A549 (cell line): ENCODE data around the gene ZNF521. TPM values are rescaled to one million over a fixed set of nuclear protein-coding genes. Genes with fewer than 3 reads are reported as not detected.

Source experiments
- ATAC-seq, 2 experiments: fragments of 200-7000 bp in 1 of 2; fragments of >200 bp in 1 of 2; cut with Nextera tagmentation in 1 of 2; cut with Tn5 transposase in 1 of 2; 3 replicates each; pipeline versions ENCODE4 v1.8.0 to v1.9.1; 2018 to 2020; ENCODE audit warnings: mild to moderate bottlenecking in 1 of 2, moderate library complexity in 1 of 2
- CTCF ChIA-PET: fragments of 300-600 bp; sonication (Branson Sonifier 250); formaldehyde crosslinking; extraction: SDS; loops from one replicate; lab custom pipeline; 2021; ENCODE audit warnings: antibody characterized with exemption, inconsistent platforms; lab: Yijun Ruan, JAX
- POLR2A ChIA-PET: fragments of 350-600 bp; formaldehyde crosslinking; extraction: SDS; loops from one replicate; lab custom pipeline; 2021; ENCODE audit warnings: antibody characterized with exemption, inconsistent platforms; lab: Yijun Ruan, JAX
- DNase-seq, 2 experiments: peaks; one replicate each; pipeline versions ENCODE4 v3.0.0 to v3.0.0-alpha.2; 2011 to 2016; ENCODE audit warnings: low read depth in 1 of 2, low spot score in 1 of 2
- FAIRE-seq: peaks from 2 replicates; lab custom pipeline; 2011; peaks lifted over from hg19 to GRCh38; lab: Jason Lieb, UNC
- H3K27ac ChIP-seq, 2 experiments: fragments of >200 bp; sonication (Bioruptor Twin); formaldehyde crosslinking; 3 replicates each; pipeline ENCODE4 v1.5.1; 2016 to 2017
- H3K4me1 ChIP-seq: fragments of >200 bp; sonication (Bioruptor Twin); formaldehyde crosslinking; 3 replicates; pipeline ENCODE4 v1.6.1; 2016
- H3K4me2 ChIP-seq: fragments of >200 bp; sonication (Bioruptor Twin); formaldehyde crosslinking; 3 replicates; pipeline ENCODE4 v1.6.1; 2016
- H3K4me3 ChIP-seq: fragments of >200 bp; sonication (Bioruptor Twin); formaldehyde crosslinking; 3 replicates; pipeline ENCODE4 v1.5.1; 2016
- H3K9me3 ChIP-seq: fragments of >200 bp; sonication (Bioruptor Twin); formaldehyde crosslinking; 3 replicates; pipeline ENCODE4 v1.6.1; 2016
- ATOH8 ChIP-seq: fragments of 250-450 bp; sonication (Bioruptor Pico); IDR thresholded peaks from 2 replicates; pipeline ENCODE4 v1.5.0; 2020; ENCODE audit warnings: low read depth, mild to moderate bottlenecking, moderate library complexity
- CEBPB ChIP-seq, 2 experiments: fragments of >200 bp in 1 of 2; sonication (Bioruptor Twin) in 1 of 2; formaldehyde crosslinking in 1 of 2; IDR thresholded peaks; 2 replicates each; pipeline ENCODE4 v1.6.1; 2012 to 2016
- CHD4 ChIP-seq: fragments of 200-600 bp; sonication (generic); IDR thresholded peaks from 2 replicates; pipeline ENCODE4 v1.6.1; 2016; ENCODE audit warnings: antibody characterized with exemption, mild to moderate bottlenecking, borderline replicate concordance
- EHMT2 ChIP-seq: fragments of 200-600 bp; sonication (generic); IDR thresholded peaks from 2 replicates; pipeline ENCODE4 v1.6.1; 2016; ENCODE audit warnings: antibody characterized with exemption, low read depth, mild to moderate bottlenecking, moderate library complexity
- ELK1 ChIP-seq: fragments of 150-350 bp; IDR thresholded peaks from 2 replicates; pipeline ENCODE4 v1.6.1; 2014; ENCODE audit warnings: low read depth, mild to moderate bottlenecking, low read length
- EP300 ChIP-seq, 2 experiments: fragments of >200 bp; sonication (Bioruptor Twin); formaldehyde crosslinking; IDR thresholded peaks; 2 replicates in 1 of 2; 3 replicates in 1 of 2; pipeline ENCODE4 v1.6.1; 2016 to 2017
- ESRRA ChIP-seq: fragments of 150-350 bp; IDR thresholded peaks from 2 replicates; pipeline ENCODE4 v1.6.1; 2014; ENCODE audit warnings: mild to moderate bottlenecking, low read length, borderline replicate concordance
- FOSB ChIP-seq: fragments of 250-450 bp; sonication (Bioruptor Pico); IDR thresholded peaks from 2 replicates; pipeline ENCODE4 v1.5.0; 2020; ENCODE audit warnings: mild to moderate bottlenecking, moderate library complexity
- FOXS1 ChIP-seq: fragments of 250-450 bp; sonication (Bioruptor Pico); IDR thresholded peaks from 2 replicates; pipeline ENCODE4 v1.5.0; 2020; ENCODE audit warnings: mild to moderate bottlenecking, moderate library complexity
- HMGXB4 ChIP-seq: fragments of 250-450 bp; sonication (Bioruptor Pico); IDR thresholded peaks from 2 replicates; pipeline ENCODE4 v1.5.0; 2021; ENCODE audit warnings: mild to moderate bottlenecking, moderate library complexity, borderline replicate concordance
- JUN ChIP-seq, 2 experiments: fragments of >200 bp; sonication (Bioruptor Twin); formaldehyde crosslinking; IDR thresholded peaks; 2 replicates in 1 of 2; 3 replicates in 1 of 2; pipeline ENCODE4 v1.6.1; 2016 to 2017
- JUNB ChIP-seq: fragments of >200 bp; sonication (Bioruptor Twin); formaldehyde crosslinking; IDR thresholded peaks from 2 replicates; pipeline ENCODE4 v1.6.1; 2016
- KDM5A ChIP-seq: fragments of 200-600 bp; sonication (generic); IDR thresholded peaks from 2 replicates; pipeline ENCODE4 v1.6.1; 2016; ENCODE audit warnings: antibody characterized with exemption, mild to moderate bottlenecking
- MAZ ChIP-seq: fragments of 150-350 bp; IDR thresholded peaks from 2 replicates; pipeline ENCODE4 v1.6.1; 2014; ENCODE audit warnings: antibody characterized with exemption, low read depth, low read length, borderline replicate concordance
- NFE2L2 ChIP-seq: fragments of 150-350 bp; conservative IDR thresholded peaks from 2 replicates; pipeline ENCODE4 v1.6.1; 2014; ENCODE audit warnings: low read length
- NPAS2 ChIP-seq: fragments of 250-450 bp; sonication (Bioruptor Pico); IDR thresholded peaks from 2 replicates; pipeline ENCODE4 v1.8.0; 2022; ENCODE audit warnings: mild to moderate bottlenecking, moderate library complexity, borderline replicate concordance
- PBX3 ChIP-seq: IDR thresholded peaks from 2 replicates; pipeline ENCODE4 v1.6.1; 2012
- PHF8 ChIP-seq: fragments of 200-600 bp; sonication (generic); IDR thresholded peaks from 2 replicates; pipeline ENCODE4 v1.6.1; 2016; ENCODE audit warnings: low read depth, mild to moderate bottlenecking, antibody characterized with exemption, moderate library complexity, borderline replicate concordance
- POLR2A ChIP-seq: IDR thresholded peaks from 2 replicates; pipeline ENCODE4 v1.6.1; 2012; ENCODE audit warnings: mild to moderate bottlenecking, low read length
- RAD21 ChIP-seq, 2 experiments: fragments of >200 bp in 1 of 2; sonication (Bioruptor Twin) in 1 of 2; formaldehyde crosslinking in 1 of 2; IDR thresholded peaks in 1 of 2; conservative IDR thresholded peaks in 1 of 2; 2 replicates in 1 of 2; 3 replicates in 1 of 2; pipeline ENCODE4 v1.6.1; 2012 to 2018; ENCODE audit warnings: inconsistent platforms in 1 of 2
- RARB ChIP-seq: fragments of 250-450 bp; sonication (Bioruptor Pico); IDR thresholded peaks from 2 replicates; pipeline ENCODE4 v1.8.0; 2021; ENCODE audit warnings: mild to moderate bottlenecking, moderate library complexity
- RCOR1 ChIP-seq: fragments of 150-350 bp; IDR thresholded peaks from 2 replicates; pipeline ENCODE4 v1.6.1; 2014; ENCODE audit warnings: antibody characterized with exemption, low read length, low read depth
- RNF2 ChIP-seq: fragments of 200-600 bp; sonication (generic); IDR thresholded peaks from 2 replicates; pipeline ENCODE4 v1.6.1; 2016; ENCODE audit warnings: low read depth, mild to moderate bottlenecking, antibody characterized with exemption, moderate library complexity, borderline replicate concordance
- ZC3H11A ChIP-seq: fragments of 450-650 bp; IDR thresholded peaks from 2 replicates; pipeline ENCODE4 v1.6.1; 2014; ENCODE audit warnings: antibody characterized with exemption, mild to moderate bottlenecking
- ZSCAN20 ChIP-seq: fragments of 250-450 bp; sonication (Bioruptor Pico); IDR thresholded peaks from 2 replicates; pipeline ENCODE4 v1.8.0; 2022; ENCODE audit warnings: mild to moderate bottlenecking, moderate library complexity
- WGBS: methylation state at CpG from one replicate; pipeline ENCODE4 v1.1.6; 2017; ENCODE audit errors: missing lambda C conversion rate; 5-methylcytosine and 5-hydroxymethylcytosine counted together
- polyA plus RNA-seq, 4 experiments: library from polyadenylated mRNA; depleted of rRNA in 3 of 4; stranded (reverse); fragments of >200 nt; fragmentation: RNase III in 1 of 4; extraction: RNeasy Plus Mini Kit Qiagen cat#74134 plus additional on column Dnase treatment in 1 of 4; gene quantifications; 2 replicates in 3 of 4; 3 replicates in 1 of 4; pipeline ENCODE4 v1.2.3, GENCODE V29; 2011 to 2017

Gene ZNF521
- polyA plus RNA-seq, 2 of the 4 experiments (the other 2 are of a cell fraction), result not detected

GRCh38 chr18:25332002-25332401, 20.0 kb downstream of the ZNF521 start:
- H3K4me3 ChIP-seq, result no peak overlapping the region
- TF ChIP-seq FOXS1 (CRISPR knock-in tag), result no peak
- TF ChIP-seq MAZ, result no peak
- TF ChIP-seq ELK1, result no peak
- TF ChIP-seq KDM5A, result no peak
- no peak for TF ChIP-seq JUNB
- no peak for TF ChIP-seq ZC3H11A
- TF ChIP-seq PBX3, result no peak
- TF ChIP-seq CHD4, result no peak
- no peak for TF ChIP-seq RNF2
- TF ChIP-seq HMGXB4, result no peak
- no peak for TF ChIP-seq NPAS2 (CRISPR knock-in tag)
- TF ChIP-seq CEBPB (IDR thresholded peaks at IDR 0.05), result no peak
- TF ChIP-seq, all 56 proteins: peak for 0
- ChIA-PET POLR2A (no interaction called here), CTCF (no interaction called here)
- no peaks in the 10 kb centered on the region for H3K9me3 ChIP-seq
- ATAC-seq (no peak), FAIRE-seq (no peak), DNase-seq (no peak)
- no peak overlapping the region for H3K4me2 ChIP-seq
- H3K4me1 ChIP-seq, result no peaks in the 10 kb centered on the region
- no peak overlapping the region for H3K27ac ChIP-seq

GRCh38 chr18:25329783-25330182, 22.2 kb downstream of the ZNF521 start:
- ChIA-PET POLR2A (no interaction called here), CTCF (no interaction called here)
- Histone ChIP-seq H3K4me2 (no peak overlapping the region), H3K9me3 (no peaks in the 10 kb centered on the region), H3K4me3 (no peak overlapping the region), H3K27ac (no peak overlapping the region), H3K4me1 (no peaks in the 10 kb centered on the region)
- WGBS, result 25% methylated on average over 1 of the region's 1 CpG
- ATAC-seq, result no peak
- no peak for FAIRE-seq
- TF ChIP-seq ESRRA, result no peak
- TF ChIP-seq EHMT2, result no peak
- TF ChIP-seq PBX3, result no peak
- no peak for TF ChIP-seq FOSB (CRISPR knock-in tag)
- no peak for TF ChIP-seq ZSCAN20
- no peak for TF ChIP-seq RARB
- no peak for TF ChIP-seq NFE2L2
- no peak for TF ChIP-seq ATOH8
- TF ChIP-seq JUN (IDR thresholded peaks at IDR 0.05), result no peak
- no peak for TF ChIP-seq EP300 (IDR thresholded peaks at IDR 0.05)
- no peak for TF ChIP-seq RCOR1
- no peak for TF ChIP-seq RAD21 (conservative IDR thresholded peaks at IDR 0.05 in 1 of 2, IDR thresholded peaks at IDR 0.05 in 1 of 2)
- no peak for TF ChIP-seq POLR2A
- TF ChIP-seq CHD4, result no peak
- TF ChIP-seq PHF8, result no peak
- no peak for DNase-seq
